Testis (tissue), 3 donors: ENCODE results near the gene SECTM1. TPM values are rescaled to one million over a fixed set of nuclear protein-coding genes. Genes with fewer than 3 reads are reported as not detected.

ENCODE experiments used
- DNase-seq: peaks from one replicate; pipeline ENCODE4 v3.0.0-alpha.2; 2019
- H3K27ac ChIP-seq, 2 donors: fragments of 200-600 bp; sonication (generic); one replicate each; pipeline ENCODE4 v1.5.1; 2019
- H3K27me3 ChIP-seq: fragments of 200-600 bp; sonication (generic); one replicate; pipeline ENCODE4 v1.5.1; 2019
- H3K36me3 ChIP-seq: fragments of 200-600 bp; sonication (generic); one replicate; pipeline ENCODE4 v1.5.1; 2017; ENCODE audit warnings: low read depth; ENCODE audit errors: missing control alignments
- H3K4me1 ChIP-seq: fragments of 200-600 bp; sonication (generic); one replicate; pipeline ENCODE4 v1.5.1; 2019
- H3K4me3 ChIP-seq, 2 donors: fragments of 200-600 bp; sonication (generic); one replicate each; pipeline ENCODE4 v1.5.1; 2017 to 2019
- H3K9me3 ChIP-seq: fragments of 200-600 bp; sonication (generic); one replicate; pipeline ENCODE4 v1.5.1; 2017
- CTCF ChIP-seq, 3 experiments: fragments of 450-650 bp in 2 of 3; fragments of 200-600 bp in 1 of 3; sonication (generic) in 1 of 3; IDR thresholded peaks; one replicate each; pipeline ENCODE4 v1.5.1; 2016 to 2019; ENCODE audit warnings: antibody characterized with exemption in 3 of 3, mild to moderate bottlenecking in 2 of 3, moderate library complexity in 1 of 3
- POLR2A ChIP-seq: fragments of 450-650 bp; IDR thresholded peaks from one replicate; pipeline ENCODE4 v1.6.1; 2017; ENCODE audit warnings: antibody characterized with exemption, mild to moderate bottlenecking, moderate library complexity
- WGBS, 2 donors: methylation state at CpG; one replicate each; pipeline ENCODE4 v1.1.5; 2018; 5-methylcytosine and 5-hydroxymethylcytosine counted together
- intact Hi-C: fragments of 100-400 bp; cut with DNase I; formaldehyde crosslinking; loops from one replicate; pipeline ENCODE4 v1.15.1; 2023; ENCODE audit warnings: low total_unique reads
- polyA plus RNA-seq: library from polyadenylated mRNA; stranded (reverse); fragments of 350-450 nt; fragmentation: Illumina TruSeq; extraction: RNeasy Lipid Tissue Mini Kit (QIAGEN cat#74804); gene quantifications from one replicate; pipeline ENCODE4 v1.2.3, GENCODE V29; 2014; ENCODE audit warnings: low read depth, low replicate concordance; ENCODE audit not compliant: insufficient read depth
- total RNA-seq, 2 donors: library from RNA; depleted of rRNA; stranded (reverse); fragments of >200 nt; gene quantifications; one replicate each; pipeline ENCODE4 v1.2.3, GENCODE V29; 2016

The SECTM1 gene
- total and polyA plus RNA-seq, 3 donors from 2014 or later: 0.55 to 9.3 (median 5.9) TPM

- DNase-seq: no peak
- intact Hi-C loops: loop anchor here (10.0 kb wide), 1 partner anchor 56 kb away; the partner anchor contains the start of genes HEXD and OGFOD3
- TF ChIP-seq POLR2A (no peak), CTCF (IDR thresholded peaks at IDR 0.05) (no peak)
- 66 to 71% methylated on average over 21 of the region's 21 CpGs for WGBS, 2 donors
- Histone ChIP-seq H3K4me1 (no peaks in the 10 kb centered on the region), H3K27me3 (no peaks in the 10 kb centered on the region), H3K27ac (no peak within 1 kb of the TSS), H3K9me3 (no peaks in the 10 kb centered on the region), H3K4me3 (no peak within 1 kb of the TSS), H3K36me3 (no peaks in the 10 kb centered on the region)
Measured at GRCh38 chr17:82358465-82359350, 25.1 kb upstream of the SECTM1 start, which contains the start of gene TEX19. Gene TEX19 (plus strand): TSS chr17:82359247. CDS start chr17:82362151, 2,904 bp downstream.

DNA sequence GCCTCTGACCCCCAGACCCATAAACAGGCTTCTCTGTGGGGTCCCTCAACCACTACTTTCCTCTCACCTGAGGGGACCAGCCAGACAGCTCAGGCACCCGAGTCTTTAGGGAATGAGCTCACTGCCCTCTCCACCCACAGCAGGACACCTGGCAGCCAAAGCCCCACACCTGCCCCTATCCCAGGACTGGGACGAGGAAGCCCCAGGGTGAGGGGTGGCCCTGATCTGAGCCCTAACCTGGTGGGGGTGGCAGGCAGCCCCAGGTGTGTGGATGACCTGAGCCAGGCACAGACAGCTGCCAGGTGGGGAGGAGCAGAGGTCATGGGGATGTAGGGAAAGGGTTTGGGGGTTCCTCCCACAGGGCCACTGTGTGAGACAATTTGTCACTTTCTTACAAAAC, 23.8 kb upstream of the SECTM1 start:
- Histone ChIP-seq H3K27ac (no peak overlapping the region), H3K36me3 (no peaks in the 10 kb centered on the region), H3K27me3 (no peaks in the 10 kb centered on the region), H3K9me3 (no peaks in the 10 kb centered on the region), H3K4me3 (no peak overlapping the region), H3K4me1 (no peaks in the 10 kb centered on the region)
- TF ChIP-seq CTCF (IDR thresholded peaks at IDR 0.05) (no peak), POLR2A (no peak)
- intact Hi-C loops: loop anchor here (10.0 kb wide), 1 partner anchor 57 kb away; the partner anchor contains the start of genes HEXD and OGFOD3
- 71 to 81% methylated on average over 2 of the region's 2 CpGs for WGBS, 2 donors
- DNase-seq: no peak

DNA sequence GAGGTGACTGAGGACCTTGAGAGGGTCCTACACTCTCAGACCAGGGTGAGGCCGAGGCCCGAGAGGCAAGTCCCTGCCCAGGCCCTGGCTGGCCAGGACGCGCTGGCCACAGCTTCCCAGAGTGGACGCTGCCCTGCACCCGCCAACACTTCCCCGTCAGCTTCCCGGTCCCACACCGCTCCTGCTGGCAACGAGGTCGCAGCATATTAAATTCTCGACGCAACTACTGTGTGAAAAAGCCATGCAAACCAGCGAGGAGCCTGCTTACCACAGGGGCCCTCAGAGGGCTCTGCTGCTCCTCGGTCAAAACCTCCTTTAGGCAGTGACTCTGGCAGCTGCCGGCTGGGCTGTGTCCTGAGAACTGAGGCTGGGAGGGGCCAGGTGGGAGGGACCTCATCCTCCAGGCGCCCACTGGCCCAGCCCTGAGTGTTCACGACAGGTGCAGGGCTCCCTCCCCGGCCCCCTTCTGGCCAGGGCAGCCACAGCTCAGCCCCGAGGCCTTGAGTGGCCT, 23.3 kb upstream of the SECTM1 start:
- Histone ChIP-seq H3K27ac (no peak overlapping the region), H3K4me1 (no peaks in the 10 kb centered on the region), H3K9me3 (no peaks in the 10 kb centered on the region), H3K4me3 (no peak overlapping the region), H3K36me3 (no peaks in the 10 kb centered on the region), H3K27me3 (no peaks in the 10 kb centered on the region)
- TF ChIP-seq CTCF (IDR thresholded peaks at IDR 0.05) (no peak), POLR2A (no peak)
- intact Hi-C loops: loop anchor here (10.0 kb wide), 1 partner anchor 58 kb away; the partner anchor contains the start of genes HEXD and OGFOD3
- DNase-seq: no peak
- WGBS, 2 donors: 64 to 73% methylated on average over 14 to 18 of the region's 20 CpGs

GRCh38 chr17:82355770-82356427, 22.3 kb upstream of the SECTM1 start:
- intact Hi-C loops: loop anchor here (10.0 kb wide), 1 partner anchor 59 kb away; the partner anchor contains the start of genes HEXD and OGFOD3
- TF ChIP-seq CTCF (IDR thresholded peaks at IDR 0.05) (no peak), POLR2A (no peak)
- WGBS, 2 donors: 77 to 80% methylated on average over 11 of the region's 11 CpGs
- Histone ChIP-seq H3K27me3 (no peaks in the 10 kb centered on the region), H3K4me1 (no peaks in the 10 kb centered on the region), H3K36me3 (no peaks in the 10 kb centered on the region), H3K9me3 (no peaks in the 10 kb centered on the region), H3K27ac (no peak overlapping the region), H3K4me3 (no peak overlapping the region)
- DNase-seq: no peak
